ENCODE results near the gene ZBTB42.

The ZBTB42 gene

GRCh38 chr14:104800771-104801519 lies at the start of gene ZBTB42:
ZBTB42 (plus strand) TSS chr14:104801101; CDS start chr14:104801198, 97 bp downstream.
- DNase-seq (ENCODE audit: low read depth, low spot score): peak; percentile 17

- no peak for DNase-seq (ENCODE audit: low read depth, low spot score)
Observed at GRCh38 chr14:104751539-104752422, 49.1 kb upstream of the ZBTB42 start.

GRCh38 chr14:104752423-104752734 lies 48.5 kb upstream of the ZBTB42 start:
- DNase-seq (ENCODE audit: low read depth, low spot score): no peak

GRCh38 chr14:104752735-104753527 lies 48.0 kb upstream of the ZBTB42 start, which contains the start of gene SIVA1:
SIVA1 (plus strand) TSS chr14:104753147; CDS start chr14:104753202, 55 bp downstream.
- peak; percentile 99 for DNase-seq (ENCODE audit: low read depth, low spot score)

DNA sequence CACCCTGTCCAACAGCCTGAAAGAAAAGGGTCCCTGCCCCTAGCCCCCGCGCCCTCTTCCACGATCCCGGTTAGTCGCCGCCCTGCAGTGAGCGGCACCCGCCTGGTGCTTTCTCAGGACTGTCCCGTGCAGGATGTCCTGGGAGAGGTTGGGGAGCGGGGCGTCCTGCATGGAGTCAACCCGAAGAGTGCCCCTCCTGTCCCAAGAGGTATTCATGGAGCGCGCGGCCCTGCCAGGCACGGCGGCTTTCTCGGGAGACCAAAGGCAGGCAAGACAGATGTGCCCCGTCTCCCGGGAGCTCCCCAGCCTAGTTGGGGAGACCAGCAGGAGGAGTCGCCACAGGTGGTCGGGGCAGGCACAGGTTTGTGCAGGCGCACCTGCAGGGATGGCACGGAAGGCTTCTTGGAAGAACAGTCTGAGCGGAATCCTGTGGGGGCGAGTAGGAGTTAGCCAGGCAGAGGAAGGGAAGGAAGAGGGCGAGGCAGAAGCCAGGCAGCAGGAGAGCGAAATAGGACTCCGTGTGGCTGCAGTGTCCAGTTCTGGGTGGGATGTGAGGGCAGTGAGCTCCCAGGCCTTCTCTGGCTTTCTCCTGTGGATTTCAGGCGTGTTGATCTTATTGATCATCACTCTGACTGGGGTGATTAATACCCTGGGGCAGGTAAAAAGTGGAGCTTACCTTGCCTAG lies 47.2 kb upstream of the ZBTB42 start:
- DNase-seq (ENCODE audit: low read depth, low spot score): no peak

GRCh38 chr14:104754213-104754851 lies 46.6 kb upstream of the ZBTB42 start:
- DNase-seq (ENCODE audit: low read depth, low spot score): no peak

DNA sequence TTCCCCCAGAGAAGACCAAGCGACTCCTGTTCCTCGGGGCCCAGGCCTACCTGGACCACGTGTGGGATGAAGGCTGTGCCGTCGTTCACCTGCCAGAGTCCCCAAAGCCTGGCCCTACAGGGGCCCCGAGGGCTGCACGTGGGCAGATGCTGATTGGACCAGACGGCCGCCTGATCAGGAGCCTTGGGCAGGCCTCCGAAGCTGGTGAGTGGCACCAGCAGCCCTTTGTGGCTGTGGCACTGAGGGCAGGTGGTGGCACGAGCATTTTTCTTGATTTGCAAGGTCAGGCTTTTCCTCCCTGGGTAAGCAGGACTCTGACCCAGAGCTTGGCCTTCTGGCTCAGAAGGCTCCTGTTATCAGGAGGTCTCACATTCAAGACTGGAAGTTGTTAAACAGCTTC lies 45.3 kb upstream of the ZBTB42 start:
- no peak for DNase-seq (ENCODE audit: low read depth, low spot score)

GRCh38 chr14:104756477-104757237 lies 44.2 kb upstream of the ZBTB42 start:
- DNase-seq (ENCODE audit: low read depth, low spot score): no peak

DNA sequence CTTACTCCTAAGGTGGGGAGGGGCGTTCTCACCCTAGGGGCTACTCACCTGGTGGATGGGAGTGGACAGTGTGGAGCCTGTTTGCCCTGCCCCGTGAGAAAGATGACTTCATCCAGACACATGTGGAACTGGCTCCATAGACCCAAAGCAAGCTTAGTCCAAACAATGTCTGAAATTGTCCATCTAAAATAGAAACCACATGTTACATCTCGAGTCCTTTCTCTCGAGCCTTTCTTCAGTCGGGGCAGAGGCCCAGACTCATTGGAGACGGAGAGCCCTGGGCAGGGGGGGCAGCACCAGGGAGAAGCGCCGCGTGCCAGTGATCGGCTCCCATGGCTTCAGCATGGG lies 43.7 kb upstream of the ZBTB42 start:
- DNase-seq (ENCODE audit: low read depth, low spot score): no peak

- DNase-seq (ENCODE audit: low read depth, low spot score): no peak
Observed at GRCh38 chr14:104757681-104758392, 43.1 kb upstream of the ZBTB42 start.

- DNase-seq (ENCODE audit: low read depth, low spot score): no peak
Observed at GRCh38 chr14:104758981-104759969, 41.6 kb upstream of the ZBTB42 start.

GRCh38 chr14:104765517-104765916 lies 35.4 kb upstream of the ZBTB42 start:
- no peak for DNase-seq (ENCODE audit: low read depth, low spot score)

DNA sequence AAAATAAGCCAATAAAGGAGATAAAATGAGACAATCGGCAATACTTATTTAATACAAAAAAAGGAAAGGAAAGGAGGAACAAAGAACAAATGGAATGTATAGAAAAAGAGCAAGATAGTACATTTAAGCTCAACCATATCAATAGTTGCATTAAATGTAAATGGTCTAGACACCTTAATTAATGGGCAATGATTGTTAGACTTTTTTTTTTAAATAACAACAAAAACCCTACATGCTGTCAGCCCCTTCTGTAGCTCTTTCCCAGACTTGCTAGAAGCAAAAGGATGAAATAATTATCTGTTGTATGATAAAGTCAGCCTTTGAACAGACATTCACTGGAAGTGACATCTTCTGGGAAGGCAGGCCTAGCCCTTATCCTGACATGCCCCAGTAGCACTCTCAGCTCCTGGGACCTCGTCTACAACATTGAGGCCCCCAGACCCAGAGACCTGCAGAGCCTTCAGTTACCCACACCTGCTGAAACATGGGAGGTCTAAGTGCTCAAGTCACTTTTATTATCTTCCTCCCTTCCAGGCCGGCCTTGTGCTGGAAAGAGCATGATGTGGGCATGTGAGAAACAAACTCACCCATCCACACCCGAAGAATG lies 34.5 kb upstream of the ZBTB42 start:
- DNase-seq (ENCODE audit: low read depth, low spot score): no peak

GRCh38 chr14:104766863-104767633 lies 33.9 kb upstream of the ZBTB42 start:
- DNase-seq (ENCODE audit: low read depth, low spot score): no peak

GRCh38 chr14:104767634-104767918 lies 33.3 kb upstream of the ZBTB42 start:
- no peak for DNase-seq (ENCODE audit: low read depth, low spot score)

GRCh38 chr14:104768437-104769323 lies 32.2 kb upstream of the ZBTB42 start:
- DNase-seq (ENCODE audit: low read depth, low spot score): peak; percentile 80
